MM.1S (cell line): ENCODE results near the gene COL13A1.

Experiments used
- CTCF ChIP-seq: fragments of 300-600 bp; sonication (generic); IDR thresholded peaks from 2 replicates; pipeline ENCODE4 v1.5.1; 2016; ENCODE audit warnings: antibody characterized with exemption, low read length, mixed read lengths
- EZH2 ChIP-seq: fragments of 300-600 bp; sonication (generic); optimal IDR thresholded peaks from 2 replicates; pipeline ENCODE3; 2017; ENCODE audit warnings: low read depth, mild to moderate bottlenecking, antibody characterized with exemption, low read length, mixed read lengths
- EZH2phosphoT487 ChIP-seq: fragments of 300-600 bp; sonication (generic); IDR thresholded peaks from 2 replicates; pipeline ENCODE4 v1.6.1; 2018; ENCODE audit warnings: antibody characterized with exemption, low read length

GRCh38 chr10:69928339-69928738, 126.6 kb downstream of the COL13A1 start:
- no peak for TF ChIP-seq EZH2
- no peak for TF ChIP-seq CTCF
- TF ChIP-seq EZH2phosphoT487: no peak
